HepG2 (cell line): ENCODE data around the gene VWA7. TPM values are rescaled to one million over a fixed set of nuclear protein-coding genes. Genes with fewer than 3 reads are reported as not detected.
A peak's percentile ranks its signal among the peaks of the same experiment; 100 is the strongest.

Source experiments
- CCAR2 ChIP-seq: fragments of 200-400 bp; formaldehyde crosslinking; optimal IDR thresholded peaks from 2 replicates; pipeline ENCODE3; 2018; ENCODE audit warnings: low read depth, mild to moderate bottlenecking, low read length, moderate library complexity
- CREM ChIP-seq, 2 experiments: sonication (generic) in 1 of 2; formaldehyde crosslinking in 1 of 2; IDR thresholded peaks; 2 replicates each; pipeline versions ENCODE4 v1.4.0 to v1.6.1; 2016 to 2020; ENCODE audit warnings: antibody characterized with exemption in 1 of 2, mild to moderate bottlenecking in 1 of 2, missing genetic modification reagents in 1 of 2
- ESRRA ChIP-seq: sonication (generic); formaldehyde crosslinking; IDR thresholded peaks from 2 replicates; pipeline ENCODE4 v1.5.1; 2020; ENCODE audit warnings: mild to moderate bottlenecking, low read depth, missing genetic modification reagents
- GFI1 ChIP-seq: sonication (generic); formaldehyde crosslinking; IDR thresholded peaks from 2 replicates; pipeline ENCODE4 v1.5.0; 2020; ENCODE audit warnings: missing genetic modification reagents, mild to moderate bottlenecking, borderline replicate concordance
- NFYB ChIP-seq: sonication (generic); formaldehyde crosslinking; IDR thresholded peaks from 2 replicates; pipeline ENCODE4 v1.4.0; 2020; ENCODE audit warnings: missing genetic modification reagents
- PHF5A ChIP-seq: IDR thresholded peaks from one replicate; pipeline ENCODE4 v1.6.1; 2018; ENCODE audit warnings: low read depth, missing genetic modification reagents; ENCODE audit not compliant: unreplicated experiment
- ZMAT5 ChIP-seq: sonication (generic); formaldehyde crosslinking; IDR thresholded peaks from 2 replicates; pipeline ENCODE4 v1.5.0; 2020; ENCODE audit warnings: mild to moderate bottlenecking, low read depth, missing genetic modification reagents, borderline replicate concordance
- ZNF225 ChIP-seq: sonication (generic); formaldehyde crosslinking; IDR thresholded peaks from 2 replicates; pipeline ENCODE4 v1.4.0; 2020; ENCODE audit warnings: mild to moderate bottlenecking, missing genetic modification reagents
- ZNF280D ChIP-seq: sonication (generic); formaldehyde crosslinking; IDR thresholded peaks from 2 replicates; pipeline ENCODE4 v1.5.1; 2020; ENCODE audit warnings: mild to moderate bottlenecking, missing genetic modification reagents
- ZNF317 ChIP-seq: sonication (generic); formaldehyde crosslinking; IDR thresholded peaks from 2 replicates; pipeline ENCODE4 v1.5.0; 2020; ENCODE audit warnings: mild to moderate bottlenecking, missing genetic modification reagents
- ZNF431 ChIP-seq: sonication (generic); formaldehyde crosslinking; IDR thresholded peaks from 2 replicates; pipeline ENCODE4 v1.9.0; 2022; ENCODE audit warnings: missing genetic modification reagents, low read depth, mild to moderate bottlenecking, borderline replicate concordance
- ZNF761 ChIP-seq: sonication (generic); formaldehyde crosslinking; conservative IDR thresholded peaks from 2 replicates; pipeline ENCODE4 v1.4.0; 2020; ENCODE audit warnings: mild to moderate bottlenecking, missing genetic modification reagents
- ZSCAN22 ChIP-seq: sonication (generic); formaldehyde crosslinking; IDR thresholded peaks from 2 replicates; pipeline ENCODE4 v1.4.0; 2020; ENCODE audit warnings: mild to moderate bottlenecking, missing genetic modification reagents
- polyA plus RNA-seq, 8 experiments: library from polyadenylated mRNA; depleted of rRNA in 3 of 8; stranded (reverse) in 7 of 8; unstranded in 1 of 8; fragments of >200 nt; fragmentation: Illumina TruSeq in 4 of 8; extraction: Trizol in 4 of 8; gene quantifications; 2 replicates each; pipeline versions ENCODE4 v1.2.1 to v1.2.3, GENCODE V29; 2011 to 2016; ENCODE audit warnings: low read depth in 4 of 8, missing spikeins in 1 of 8, mixed read lengths in 1 of 8; ENCODE audit not compliant: insufficient read depth in 1 of 8
- total RNA-seq, 5 experiments: library from RNA; depleted of rRNA; stranded (reverse); fragments of >200 nt; fragmentation: Illumina TruSeq; extraction: Trizol; gene quantifications; 2 replicates each; pipeline ENCODE4 v1.2.3, GENCODE V29; 2016; ENCODE audit warnings: low read depth in 1 of 5
- TF ChIP-seq, protein P1 (sequence below): sonication (generic); formaldehyde crosslinking; IDR thresholded peaks from 2 replicates; pipeline ENCODE4 v1.4.0; 2020; ENCODE audit warnings: missing genetic modification reagents
- TF ChIP-seq, protein P2 (sequence below): sonication (generic); formaldehyde crosslinking; IDR thresholded peaks from 2 replicates; pipeline ENCODE4 v1.4.0; 2020; ENCODE audit warnings: missing genetic modification reagents, borderline replicate concordance
- TF ChIP-seq, protein P3 (sequence below): sonication (generic); formaldehyde crosslinking; IDR thresholded peaks from 2 replicates; pipeline ENCODE4 v1.8.1; 2022; ENCODE audit warnings: mild to moderate bottlenecking, missing genetic modification reagents
- TF ChIP-seq, protein P4 (sequence below): sonication (generic); formaldehyde crosslinking; IDR thresholded peaks from 2 replicates; pipeline ENCODE4 v1.8.1; 2023; ENCODE audit warnings: mild to moderate bottlenecking, missing genetic modification reagents, borderline replicate concordance

Gene VWA7
- total and polyA plus RNA-seq, 2 of the 13 experiments (the other 11 are each of a cell fraction or from before 2014, with no cell fraction given): 0.86 to 3.3 TPM

- TF ChIP-seq, protein P1, sequence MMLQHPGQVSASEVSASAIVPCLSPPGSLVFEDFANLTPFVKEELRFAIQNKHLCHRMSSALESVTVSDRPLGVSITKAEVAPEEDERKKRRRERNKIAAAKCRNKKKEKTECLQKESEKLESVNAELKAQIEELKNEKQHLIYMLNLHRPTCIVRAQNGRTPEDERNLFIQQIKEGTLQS: peak; percentile 43; the same call in 1 of the 2 replicates
- peak; percentile 79 for TF ChIP-seq ZNF225 (CRISPR knock-in tag)
- TF ChIP-seq, protein P2, sequence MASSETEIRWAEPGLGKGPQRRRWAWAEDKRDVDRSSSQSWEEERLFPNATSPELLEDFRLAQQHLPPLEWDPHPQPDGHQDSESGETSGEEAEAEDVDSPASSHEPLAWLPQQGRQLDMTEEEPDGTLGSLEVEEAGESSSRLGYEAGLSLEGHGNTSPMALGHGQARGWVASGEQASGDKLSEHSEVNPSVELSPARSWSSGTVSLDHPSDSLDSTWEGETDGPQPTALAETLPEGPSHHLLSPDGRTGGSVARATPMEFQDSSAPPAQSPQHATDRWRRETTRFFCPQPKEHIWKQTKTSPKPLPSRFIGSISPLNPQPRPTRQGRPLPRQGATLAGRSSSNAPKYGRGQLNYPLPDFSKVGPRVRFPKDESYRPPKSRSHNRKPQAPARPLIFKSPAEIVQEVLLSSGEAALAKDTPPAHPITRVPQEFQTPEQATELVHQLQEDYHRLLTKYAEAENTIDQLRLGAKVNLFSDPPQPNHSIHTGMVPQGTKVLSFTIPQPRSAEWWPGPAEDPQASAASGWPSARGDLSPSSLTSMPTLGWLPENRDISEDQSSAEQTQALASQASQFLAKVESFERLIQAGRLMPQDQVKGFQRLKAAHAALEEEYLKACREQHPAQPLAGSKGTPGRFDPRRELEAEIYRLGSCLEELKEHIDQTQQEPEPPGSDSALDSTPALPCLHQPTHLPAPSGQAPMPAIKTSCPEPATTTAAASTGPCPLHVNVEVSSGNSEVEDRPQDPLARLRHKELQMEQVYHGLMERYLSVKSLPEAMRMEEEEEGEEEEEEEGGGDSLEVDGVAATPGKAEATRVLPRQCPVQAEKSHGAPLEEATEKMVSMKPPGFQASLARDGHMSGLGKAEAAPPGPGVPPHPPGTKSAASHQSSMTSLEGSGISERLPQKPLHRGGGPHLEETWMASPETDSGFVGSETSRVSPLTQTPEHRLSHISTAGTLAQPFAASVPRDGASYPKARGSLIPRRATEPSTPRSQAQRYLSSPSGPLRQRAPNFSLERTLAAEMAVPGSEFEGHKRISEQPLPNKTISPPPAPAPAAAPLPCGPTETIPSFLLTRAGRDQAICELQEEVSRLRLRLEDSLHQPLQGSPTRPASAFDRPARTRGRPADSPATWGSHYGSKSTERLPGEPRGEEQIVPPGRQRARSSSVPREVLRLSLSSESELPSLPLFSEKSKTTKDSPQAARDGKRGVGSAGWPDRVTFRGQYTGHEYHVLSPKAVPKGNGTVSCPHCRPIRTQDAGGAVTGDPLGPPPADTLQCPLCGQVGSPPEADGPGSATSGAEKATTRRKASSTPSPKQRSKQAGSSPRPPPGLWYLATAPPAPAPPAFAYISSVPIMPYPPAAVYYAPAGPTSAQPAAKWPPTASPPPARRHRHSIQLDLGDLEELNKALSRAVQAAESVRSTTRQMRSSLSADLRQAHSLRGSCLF (CRISPR knock-in tag): no peak
- peak; percentile 79; the same call in 1 of the 2 replicates for TF ChIP-seq ZSCAN22 (CRISPR knock-in tag)
- peak; percentile 96 for TF ChIP-seq CREM (IDR thresholded peaks at IDR 0.05)
- TF ChIP-seq CREM (CRISPR knock-in tag; IDR thresholded peaks at IDR 0.05): peak; percentile 89
- no peak; the same call in 1 of the 2 replicates for TF ChIP-seq ZNF431 (CRISPR knock-in tag)
- peak; percentile 84 for TF ChIP-seq ESRRA (CRISPR knock-in tag)
- peak; percentile 86; the same call in 1 of the 2 replicates for TF ChIP-seq ZNF280D (CRISPR knock-in tag)
- no peak for TF ChIP-seq PHF5A (CRISPR knock-in tag)
- TF ChIP-seq, protein P3, sequence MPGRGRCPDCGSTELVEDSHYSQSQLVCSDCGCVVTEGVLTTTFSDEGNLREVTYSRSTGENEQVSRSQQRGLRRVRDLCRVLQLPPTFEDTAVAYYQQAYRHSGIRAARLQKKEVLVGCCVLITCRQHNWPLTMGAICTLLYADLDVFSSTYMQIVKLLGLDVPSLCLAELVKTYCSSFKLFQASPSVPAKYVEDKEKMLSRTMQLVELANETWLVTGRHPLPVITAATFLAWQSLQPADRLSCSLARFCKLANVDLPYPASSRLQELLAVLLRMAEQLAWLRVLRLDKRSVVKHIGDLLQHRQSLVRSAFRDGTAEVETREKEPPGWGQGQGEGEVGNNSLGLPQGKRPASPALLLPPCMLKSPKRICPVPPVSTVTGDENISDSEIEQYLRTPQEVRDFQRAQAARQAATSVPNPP (CRISPR knock-in tag): peak; percentile 82; the same call in 1 of the 2 replicates
- TF ChIP-seq NFYB (CRISPR knock-in tag): peak; percentile 46; the same call in 1 of the 2 replicates
- TF ChIP-seq, protein P4, sequence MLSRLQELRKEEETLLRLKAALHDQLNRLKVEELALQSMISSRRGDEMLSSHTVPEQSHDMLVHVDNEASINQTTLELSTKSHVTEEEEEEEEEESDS (CRISPR knock-in tag): no peak; the same call in 1 of the 2 replicates
- no peak for TF ChIP-seq ZMAT5 (CRISPR knock-in tag)
- TF ChIP-seq ZNF761 (CRISPR knock-in tag): peak; percentile 91
- TF ChIP-seq ZNF317 (CRISPR knock-in tag): peak; percentile 54; the same call in 1 of the 2 replicates
- no peak for TF ChIP-seq CCAR2
- peak; percentile 80 for TF ChIP-seq GFI1 (CRISPR knock-in tag)
These were observed 29.5 kb upstream of the VWA7 start, which contains the start of gene LSM2 (continued) for GRCh38 chr6:31806470-31807272.
